HS-5 (cell line): ENCODE data around the gene C3orf52.
"Not testable (repeated sequence)": the region's sequence is repeated elsewhere in the genome, so short reads cannot be mapped to it uniquely, and the experiment has no call there.

Experiments
- DNase-seq: peaks from one replicate; pipeline ENCODE4 v3.0.0-alpha.2; 2012; ENCODE audit warnings: low read depth

C3orf52 gene

DNA sequence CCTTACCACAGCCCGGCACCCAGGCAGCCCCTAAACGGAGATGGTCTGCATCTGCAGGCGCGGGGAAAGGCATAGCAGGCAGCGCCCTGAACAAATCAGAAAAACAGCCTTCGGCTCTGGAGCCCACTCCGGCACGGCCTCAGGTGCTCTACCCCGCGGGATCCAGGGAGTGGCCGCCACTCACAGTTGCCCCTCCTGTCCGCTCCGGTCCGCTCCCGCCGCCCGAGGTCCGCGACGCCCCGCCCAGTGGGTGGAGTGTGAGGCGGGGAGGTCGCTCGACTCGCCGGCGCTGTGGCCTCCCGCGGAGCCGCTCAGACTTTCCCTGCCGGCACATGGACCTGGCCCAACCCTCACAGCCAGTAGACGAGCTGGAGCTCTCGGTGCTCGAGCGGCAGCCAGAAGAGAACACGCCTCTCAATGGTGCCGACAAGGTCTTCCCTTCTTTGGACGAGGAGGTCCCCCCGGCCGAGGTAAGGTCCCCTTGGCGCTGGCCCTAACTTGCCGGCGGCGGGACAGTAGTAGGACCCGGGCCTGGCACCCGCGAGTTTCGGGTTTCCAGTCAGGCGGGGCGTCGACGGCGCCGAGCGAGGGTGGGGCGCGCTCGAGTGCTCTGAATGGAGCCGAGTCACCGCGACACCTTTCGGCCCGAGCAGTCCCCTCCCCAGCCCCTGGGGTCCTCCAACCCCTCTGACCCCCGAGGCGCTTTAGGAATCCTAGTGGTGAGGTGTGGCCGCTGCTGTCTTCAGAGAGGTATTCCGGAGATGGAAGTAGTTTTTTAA lies at the start of gene C3orf52:
Gene C3orf52 (plus strand): TSS at position 314 of the 779 bp plus-strand sequence. CDS start 19 bp downstream, at position 333.
- peak; percentile 53 for DNase-seq

GRCh38 chr3:112037194-112037593 lies 49.0 kb upstream of the C3orf52 start:
- DNase-seq = not testable (repeated sequence)

GRCh38 chr3:112038863-112039262 lies 47.3 kb upstream of the C3orf52 start:
- no peak for DNase-seq

DNA sequence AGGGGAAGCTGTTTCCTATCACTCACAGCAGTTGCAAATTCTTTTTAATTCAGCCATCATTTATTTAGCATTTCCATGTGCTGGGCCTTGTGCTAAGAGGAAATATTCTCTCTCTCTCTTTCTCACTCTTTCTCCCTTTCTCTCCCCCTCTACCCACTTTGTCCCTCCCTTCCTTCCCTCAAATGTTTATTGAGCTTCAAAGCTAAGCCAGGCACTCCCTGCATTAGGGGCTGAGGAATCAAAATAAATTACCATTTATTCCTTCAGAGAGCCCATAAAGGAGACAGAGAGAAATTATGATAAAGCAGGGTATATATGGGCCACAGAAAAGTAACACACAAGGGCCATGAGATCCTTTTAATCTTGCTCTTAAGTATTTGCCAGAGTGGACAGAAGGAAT lies 44.9 kb upstream of the C3orf52 start:
- no peak for DNase-seq

- DNase-seq = no peak
Measured at GRCh38 chr3:112042842-112043280, 43.3 kb upstream of the C3orf52 start.

DNA sequence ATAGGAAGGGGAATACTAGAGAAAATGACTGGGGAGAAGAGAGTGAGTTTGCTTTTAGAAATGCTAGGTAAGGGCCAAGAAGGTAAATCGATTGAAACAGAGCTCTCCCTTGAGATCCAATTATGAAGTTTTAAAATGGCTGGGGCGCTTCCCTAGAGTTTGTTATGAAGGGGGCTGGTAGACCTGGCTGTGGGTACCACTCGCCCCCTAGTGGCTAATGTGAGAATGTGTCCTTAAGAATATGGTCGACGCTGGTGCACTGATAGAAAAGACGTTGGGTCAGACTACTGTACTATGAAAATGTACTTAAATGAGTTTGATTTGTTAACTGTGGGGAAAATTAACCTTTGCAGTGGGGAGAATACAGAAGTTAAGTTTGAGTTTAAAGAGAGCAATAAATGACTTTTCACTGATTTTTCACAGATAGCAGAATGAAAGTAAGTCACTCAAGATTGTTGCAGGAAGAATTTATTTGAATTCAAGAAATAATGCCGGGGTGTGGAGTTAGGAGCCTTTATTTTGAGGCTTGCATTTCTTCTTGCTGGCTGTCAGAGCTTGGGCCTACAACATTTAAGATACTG lies 42.5 kb upstream of the C3orf52 start:
- DNase-seq = peak; percentile 40

DNA sequence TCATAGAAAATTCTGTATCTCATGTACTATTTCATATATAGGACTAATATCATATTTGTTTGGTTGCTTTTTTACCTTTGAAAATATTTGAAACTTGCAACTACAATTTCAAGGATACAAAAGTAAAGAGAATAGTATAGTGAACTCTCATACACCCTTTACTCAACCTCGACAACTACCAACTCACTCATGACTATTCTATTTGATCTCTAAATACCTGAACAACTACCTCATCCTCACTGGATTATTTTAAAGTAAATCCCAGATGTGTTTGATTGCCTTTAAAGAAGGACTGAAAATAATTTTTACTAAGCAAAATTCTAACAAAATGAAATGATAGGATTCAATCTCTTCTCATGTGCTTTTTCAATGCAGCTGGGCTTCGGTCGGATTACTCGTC lies 39.6 kb upstream of the C3orf52 start:
- no peak for DNase-seq

GRCh38 chr3:112047264-112047663 lies 38.9 kb upstream of the C3orf52 start:
- no peak for DNase-seq

- DNase-seq = no peak
Measured at GRCh38 chr3:112048911-112049310, 37.3 kb upstream of the C3orf52 start.

DNA sequence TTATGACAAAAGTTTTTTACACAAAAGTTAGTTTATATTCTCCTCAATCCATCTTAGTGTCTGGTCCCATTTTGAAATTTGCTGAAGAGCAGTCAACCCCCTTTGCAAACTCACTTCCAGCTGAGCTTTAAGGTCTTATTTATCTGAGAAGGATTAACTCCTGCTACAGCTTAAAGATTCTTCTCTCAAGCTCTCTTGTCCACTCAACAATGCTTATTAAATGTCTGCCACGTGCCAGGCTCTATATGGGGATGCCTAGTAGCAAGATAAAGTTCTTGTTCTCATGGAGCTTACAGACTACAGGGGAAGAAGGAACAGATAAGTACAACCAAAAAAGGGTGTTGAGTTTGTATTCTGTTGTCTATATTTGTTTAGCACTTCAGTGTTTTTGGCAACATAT lies 33.0 kb upstream of the C3orf52 start:
- DNase-seq = no peak

GRCh38 chr3:112056451-112056929 lies 29.7 kb upstream of the C3orf52 start:
- peak; percentile 60 for DNase-seq

- DNase-seq = no peak
Measured at GRCh38 chr3:112059497-112059896, 26.7 kb upstream of the C3orf52 start.

GRCh38 chr3:112061152-112061551 lies 25.0 kb upstream of the C3orf52 start:
- no peak for DNase-seq

DNA sequence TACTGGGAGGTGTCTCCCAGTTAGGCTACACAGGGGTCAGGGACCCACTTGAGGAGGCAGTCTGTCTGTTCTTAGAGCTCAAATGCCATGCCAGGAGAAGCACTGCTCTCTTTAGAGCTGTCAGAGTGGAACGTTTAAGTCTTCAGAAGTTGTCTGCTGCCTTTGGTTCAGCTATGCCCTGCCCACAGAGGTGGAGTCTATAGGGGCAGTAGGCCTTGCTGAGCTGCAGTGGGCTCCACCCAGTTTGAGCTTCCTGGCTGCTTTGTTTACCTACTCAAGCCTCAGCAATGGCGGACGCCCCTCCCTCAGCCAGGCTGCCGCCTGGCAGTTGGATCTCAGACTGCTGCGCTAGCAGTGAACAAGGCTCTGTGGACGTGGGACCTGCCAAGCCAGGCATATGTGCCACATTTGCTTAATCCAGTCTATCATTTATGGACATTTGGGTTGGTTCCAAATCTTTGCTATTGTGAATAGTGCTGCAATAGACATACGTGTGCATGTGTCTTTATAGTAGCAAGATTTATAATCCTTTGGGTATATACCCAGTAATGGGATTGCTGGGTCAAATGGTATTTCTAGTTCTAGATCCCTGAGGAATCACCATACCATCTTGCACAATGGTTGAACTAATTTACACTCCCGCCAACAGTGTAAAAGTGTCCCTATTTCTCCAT lies 13.7 kb upstream of the C3orf52 start:
- DNase-seq = not testable (repeated sequence)

DNA sequence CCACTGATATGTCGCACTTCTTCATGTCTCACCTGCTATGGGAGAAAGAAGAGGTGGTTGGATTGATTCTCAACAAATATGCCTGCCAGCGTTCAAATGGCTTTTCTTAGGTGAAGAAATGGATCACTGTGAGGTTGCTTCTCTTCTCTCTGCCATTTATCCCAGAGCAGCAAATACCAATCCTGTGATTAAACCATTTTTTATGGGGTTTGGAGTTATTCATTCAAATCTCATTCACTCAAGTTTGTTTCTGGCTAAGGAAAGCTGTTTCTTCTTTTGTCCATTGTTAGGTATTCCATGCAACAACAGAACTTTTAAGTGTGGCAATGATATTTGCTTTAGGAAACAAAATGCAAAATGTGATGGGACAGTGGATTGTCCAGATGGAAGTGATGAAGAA lies 12.2 kb upstream of the C3orf52 start:
- DNase-seq = no peak

DNA sequence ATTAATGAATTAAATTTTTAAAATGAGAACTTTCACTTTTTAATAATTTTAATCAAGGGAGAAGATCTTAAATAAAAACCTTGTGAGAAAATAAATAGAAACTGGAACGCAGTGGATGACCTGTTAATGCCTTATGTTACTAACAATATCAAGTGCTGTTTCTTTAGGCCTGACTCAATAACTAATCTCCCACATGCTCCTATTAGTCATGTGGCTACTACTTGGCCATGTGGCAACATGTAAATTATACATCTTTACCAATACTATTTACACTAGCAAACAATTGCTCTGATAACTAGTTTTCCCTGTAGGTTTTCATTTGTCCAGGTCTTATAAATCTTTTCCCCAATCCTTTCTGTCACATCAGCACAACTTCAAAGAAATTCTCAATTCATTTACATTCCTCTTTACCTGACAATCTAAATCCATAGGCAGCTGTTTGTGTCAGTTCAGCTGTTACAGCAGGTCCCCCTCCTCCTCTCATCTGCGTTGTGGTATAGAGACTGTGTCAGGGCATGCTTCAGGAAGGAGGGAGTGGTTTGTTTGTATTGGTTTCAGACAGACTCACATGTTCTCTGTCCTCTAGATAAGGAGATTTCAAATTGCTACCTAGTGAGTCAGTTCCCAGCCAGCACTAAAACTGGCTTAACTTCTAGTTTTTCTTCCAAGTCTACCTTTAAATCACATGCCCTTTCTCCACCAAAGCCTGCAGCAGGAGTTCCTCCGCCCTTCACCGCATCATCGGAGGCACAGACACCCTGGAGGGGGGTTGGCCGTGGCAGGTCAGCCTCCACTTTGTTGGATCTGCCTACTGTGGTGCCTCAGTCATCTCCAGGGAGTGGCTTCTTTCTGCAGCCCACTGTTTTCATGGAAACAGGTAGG lies 11.3 kb upstream of the C3orf52 start:
- peak; percentile 95 for DNase-seq

DNA sequence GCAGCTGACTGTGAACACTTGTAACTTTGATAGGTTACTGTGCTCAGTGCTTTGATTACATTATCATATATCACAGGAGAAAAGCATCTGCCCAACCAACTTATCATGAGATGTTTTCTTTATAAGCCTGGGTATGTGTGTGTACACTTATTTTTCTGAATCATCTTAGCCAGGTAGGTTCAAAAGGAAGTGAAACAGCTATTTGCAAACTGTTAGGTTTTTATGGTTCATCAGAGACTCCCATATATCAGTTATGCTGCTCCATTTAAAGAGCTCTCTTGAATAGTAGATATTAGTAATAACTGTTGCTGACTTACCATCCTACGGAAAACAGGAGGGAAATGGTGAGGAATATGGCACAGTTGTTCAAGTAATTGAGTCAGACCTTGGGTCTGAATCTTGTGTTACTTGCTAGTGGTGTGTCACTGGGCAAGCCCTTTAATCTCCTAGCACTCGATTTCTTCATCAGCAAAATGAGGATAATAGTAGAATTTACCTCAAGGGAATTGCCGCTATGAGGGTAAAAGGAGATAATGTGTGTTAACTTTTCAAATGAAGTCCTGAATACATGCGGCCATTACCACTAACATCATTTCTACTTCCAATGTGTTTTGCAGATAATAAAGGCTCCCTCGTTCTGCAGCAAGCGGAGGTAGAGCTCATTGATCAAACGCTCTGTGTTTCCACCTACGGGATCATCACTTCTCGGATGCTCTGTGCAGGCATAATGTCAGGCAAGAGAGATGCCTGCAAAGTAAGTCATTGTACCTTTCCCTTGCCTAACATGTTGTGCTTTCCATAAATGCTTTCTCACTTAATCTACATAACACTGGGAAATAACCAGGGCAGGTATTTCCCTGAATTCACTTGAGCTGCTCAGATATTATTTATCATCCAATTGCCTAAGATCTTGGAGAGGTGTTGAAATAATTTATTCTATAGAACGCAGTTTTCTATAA lies 7.8 kb upstream of the C3orf52 start:
- DNase-seq = no peak

DNA sequence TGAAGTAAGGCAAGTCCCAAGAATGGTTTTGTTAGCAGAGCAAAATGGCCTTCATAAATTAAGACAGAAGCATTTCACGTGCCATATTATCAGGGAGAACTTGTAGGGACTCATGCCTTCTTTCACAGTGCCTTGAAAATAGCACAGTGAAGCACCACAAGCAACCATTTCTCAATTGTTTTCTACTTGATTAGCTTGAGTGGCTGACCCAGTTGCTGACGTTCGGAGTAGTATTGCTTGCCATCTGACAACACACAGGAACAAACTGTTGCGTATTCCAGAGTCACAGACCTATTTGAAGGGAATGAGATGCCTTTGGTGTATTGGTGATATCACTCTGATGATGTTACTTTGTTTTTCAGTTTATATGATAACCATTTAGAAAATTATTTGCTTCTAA lies 3.0 kb upstream of the C3orf52 start:
- no peak for DNase-seq

- no peak for DNase-seq
Measured at GRCh38 chr3:112084980-112085705, 1.0 kb upstream of the C3orf52 start.

GRCh38 chr3:112085735-112086075 lies 484 bp upstream of the C3orf52 start:
- DNase-seq = no peak
